ENCODE measurements around the gene AGAP1. TPM values are rescaled to one million over a fixed set of nuclear protein-coding genes. Genes with fewer than 3 reads are reported as not detected.

Gene AGAP1
- total RNA-seq, 1 donor from 2014 or later = 54.7 TPM

DNA sequence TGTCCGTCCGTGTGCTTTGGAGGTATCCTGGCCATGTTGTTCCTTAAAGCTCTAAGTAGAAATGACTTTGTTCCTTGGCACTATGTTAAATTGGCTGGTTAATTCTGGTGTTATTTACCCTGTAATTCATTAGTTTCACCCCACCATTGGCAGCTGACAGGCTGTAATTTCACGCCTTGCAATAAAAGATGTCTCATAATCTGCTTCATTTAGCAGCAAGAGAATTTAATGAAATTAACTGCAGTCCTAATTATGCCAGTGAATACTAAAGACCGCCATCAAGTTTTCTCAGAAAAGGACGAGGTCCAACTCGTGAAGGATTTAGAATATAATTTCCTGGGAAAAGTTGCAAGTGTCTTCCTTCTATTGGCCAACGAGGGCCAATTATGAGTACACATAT lies 355.1 kb downstream of the AGAP1 start:
- no peak overlapping the region for H3K27ac Mint-ChIP-seq (ENCODE audit: unreplicated experiment)

DNA sequence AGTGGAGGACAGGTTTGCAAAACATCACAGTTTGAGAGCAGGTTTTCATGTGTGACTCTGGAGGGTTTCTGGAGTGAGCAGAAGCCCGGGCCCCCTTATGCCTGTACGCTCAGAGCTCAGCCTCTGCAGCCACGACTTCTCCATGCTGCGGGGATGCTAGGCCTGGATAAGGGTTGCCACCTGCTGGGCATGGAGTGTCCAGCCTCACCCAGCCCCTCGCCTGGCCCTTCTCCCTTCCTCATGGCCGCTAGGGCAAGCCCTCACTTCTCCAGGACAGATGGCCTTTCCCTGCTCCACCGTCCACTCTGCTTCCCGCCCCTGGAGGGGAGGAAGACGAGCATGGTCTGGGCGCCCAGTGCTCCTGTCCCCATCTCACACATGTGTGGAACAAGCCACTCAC lies 355.6 kb downstream of the AGAP1 start:
- H3K9me3 Mint-ChIP-seq = no peaks in the 10 kb centered on the region
- no peaks in the 10 kb centered on the region for H3K27me3 Mint-ChIP-seq (ENCODE audit: low read depth)
- TF ChIP-seq, protein P1, sequence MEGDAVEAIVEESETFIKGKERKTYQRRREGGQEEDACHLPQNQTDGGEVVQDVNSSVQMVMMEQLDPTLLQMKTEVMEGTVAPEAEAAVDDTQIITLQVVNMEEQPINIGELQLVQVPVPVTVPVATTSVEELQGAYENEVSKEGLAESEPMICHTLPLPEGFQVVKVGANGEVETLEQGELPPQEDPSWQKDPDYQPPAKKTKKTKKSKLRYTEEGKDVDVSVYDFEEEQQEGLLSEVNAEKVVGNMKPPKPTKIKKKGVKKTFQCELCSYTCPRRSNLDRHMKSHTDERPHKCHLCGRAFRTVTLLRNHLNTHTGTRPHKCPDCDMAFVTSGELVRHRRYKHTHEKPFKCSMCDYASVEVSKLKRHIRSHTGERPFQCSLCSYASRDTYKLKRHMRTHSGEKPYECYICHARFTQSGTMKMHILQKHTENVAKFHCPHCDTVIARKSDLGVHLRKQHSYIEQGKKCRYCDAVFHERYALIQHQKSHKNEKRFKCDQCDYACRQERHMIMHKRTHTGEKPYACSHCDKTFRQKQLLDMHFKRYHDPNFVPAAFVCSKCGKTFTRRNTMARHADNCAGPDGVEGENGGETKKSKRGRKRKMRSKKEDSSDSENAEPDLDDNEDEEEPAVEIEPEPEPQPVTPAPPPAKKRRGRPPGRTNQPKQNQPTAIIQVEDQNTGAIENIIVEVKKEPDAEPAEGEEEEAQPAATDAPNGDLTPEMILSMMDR (conservative IDR thresholded peaks at IDR 0.05) = no peak
- H3K36me3 Mint-ChIP-seq (ENCODE audit: low read depth) = no peaks in the 10 kb centered on the region
- H3K4me3 Mint-ChIP-seq = no peak overlapping the region
- DNase-seq (ENCODE audit: low read depth, low spot score) = no peak
- peaks cover 61% of the 10 kb centered on the region for H3K4me1 Mint-ChIP-seq
- H3K27ac Mint-ChIP-seq (ENCODE audit: unreplicated experiment) = peak overlapping the region; percentile 80

More for the DNA sequence above, 355.1 kb downstream of the AGAP1 start:
- Mint-ChIP-seq H3K9me3 (no peaks in the 10 kb centered on the region), H3K4me3 (no peak overlapping the region), H3K27me3 (ENCODE audit: low read depth) (no peaks in the 10 kb centered on the region), H3K4me1 (peaks cover 58% of the 10 kb centered on the region), H3K36me3 (ENCODE audit: low read depth) (no peaks in the 10 kb centered on the region)
- DNase-seq (ENCODE audit: low read depth, low spot score) = no peak
- TF ChIP-seq, protein P1 (conservative IDR thresholded peaks at IDR 0.05) = no peak

DNA sequence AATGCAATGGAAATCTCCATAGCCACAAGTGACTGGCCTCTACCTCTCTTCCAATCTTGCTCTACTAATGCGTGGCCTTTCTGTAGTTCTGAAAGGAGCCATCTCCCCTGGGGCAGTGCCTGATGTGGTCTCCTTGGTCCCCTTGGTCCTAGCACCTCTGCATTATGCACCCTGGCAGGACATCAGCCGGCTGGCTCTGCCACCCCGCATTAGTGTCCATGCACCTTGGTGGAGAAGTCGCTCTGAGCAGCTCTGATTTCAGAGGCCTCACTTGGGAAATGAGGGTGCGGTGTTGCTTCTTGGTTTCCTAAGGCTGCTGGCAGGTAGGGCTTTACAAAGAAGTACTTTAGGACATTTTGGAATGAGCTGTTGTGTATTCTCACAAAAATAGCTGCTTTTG lies 356.4 kb downstream of the AGAP1 start:
- TF ChIP-seq, protein P1 (conservative IDR thresholded peaks at IDR 0.05) = no peak
- Mint-ChIP-seq H3K27ac (ENCODE audit: unreplicated experiment) (no peak overlapping the region), H3K36me3 (ENCODE audit: low read depth) (no peaks in the 10 kb centered on the region), H3K27me3 (ENCODE audit: low read depth) (no peaks in the 10 kb centered on the region), H3K9me3 (no peaks in the 10 kb centered on the region), H3K4me3 (peak overlapping the region; percentile 27), H3K4me1 (peaks cover 62% of the 10 kb centered on the region)
- DNase-seq (ENCODE audit: low read depth, low spot score) = no peak

GRCh38 chr2:235850771-235851551 lies 357.1 kb downstream of the AGAP1 start:
- H3K27ac Mint-ChIP-seq (ENCODE audit: unreplicated experiment) = no peak overlapping the region
- peak overlapping the region; percentile 27 for H3K4me3 Mint-ChIP-seq
- TF ChIP-seq, protein P1 (conservative IDR thresholded peaks at IDR 0.05) = no peak
- peaks cover 62% of the 10 kb centered on the region for H3K4me1 Mint-ChIP-seq
- H3K9me3 Mint-ChIP-seq = no peaks in the 10 kb centered on the region
- no peaks in the 10 kb centered on the region for H3K27me3 Mint-ChIP-seq (ENCODE audit: low read depth)
- no peaks in the 10 kb centered on the region for H3K36me3 Mint-ChIP-seq (ENCODE audit: low read depth)
- DNase-seq (ENCODE audit: low read depth, low spot score) = no peak

- Mint-ChIP-seq H3K27ac (ENCODE audit: unreplicated experiment) (peak overlapping the region; percentile 93), H3K36me3 (ENCODE audit: low read depth) (no peaks in the 10 kb centered on the region), H3K4me1 (peaks cover 65% of the 10 kb centered on the region), H3K9me3 (no peaks in the 10 kb centered on the region), H3K27me3 (ENCODE audit: low read depth) (no peaks in the 10 kb centered on the region), H3K4me3 (peak overlapping the region; percentile 82)
- peak; percentile 23 for DNase-seq (ENCODE audit: low read depth, low spot score)
- TF ChIP-seq, protein P1 (conservative IDR thresholded peaks at IDR 0.05) = no peak
These were observed 358.1 kb downstream of the AGAP1 start for GRCh38 chr2:235851828-235852525.

All from neural crest cell (in vitro differentiated cells).